Neural cell (in vitro differentiated cells): ENCODE results near the gene DND1.
"Not testable (repeated sequence)": the region's sequence is repeated elsewhere in the genome, so short reads cannot be mapped to it uniquely, and the experiment has no call there.

ENCODE experiments used
- EP300 ChIP-seq: fragments of 450-650 bp; conservative IDR thresholded peaks from 2 replicates; pipeline ENCODE4 v1.6.1; 2014; ENCODE audit warnings: antibody characterized with exemption, mild to moderate bottlenecking, moderate library complexity; ENCODE audit not compliant: poor library complexity, severe bottlenecking
- POLR2AphosphoS5 ChIP-seq: IDR thresholded peaks from 2 replicates; pipeline ENCODE4 v1.6.1; 2012
- RAD21 ChIP-seq: fragments of 450-650 bp; conservative IDR thresholded peaks from 2 replicates; pipeline ENCODE4 v1.6.1; 2014; ENCODE audit warnings: antibody characterized with exemption, mild to moderate bottlenecking, moderate library complexity
- REST ChIP-seq: IDR thresholded peaks from 2 replicates; pipeline ENCODE4 v1.6.1; 2012; ENCODE audit warnings: borderline replicate concordance
- TF ChIP-seq, protein P1 (sequence below): fragments of 450-650 bp; IDR thresholded peaks from 2 replicates; pipeline ENCODE4 v1.5.1; 2014; ENCODE audit warnings: antibody characterized with exemption, mild to moderate bottlenecking, moderate library complexity; ENCODE audit not compliant: poor library complexity, severe bottlenecking

GRCh38 chr5:140720738-140721137, 47.4 kb upstream of the DND1 start:
- TF ChIP-seq, protein P1, sequence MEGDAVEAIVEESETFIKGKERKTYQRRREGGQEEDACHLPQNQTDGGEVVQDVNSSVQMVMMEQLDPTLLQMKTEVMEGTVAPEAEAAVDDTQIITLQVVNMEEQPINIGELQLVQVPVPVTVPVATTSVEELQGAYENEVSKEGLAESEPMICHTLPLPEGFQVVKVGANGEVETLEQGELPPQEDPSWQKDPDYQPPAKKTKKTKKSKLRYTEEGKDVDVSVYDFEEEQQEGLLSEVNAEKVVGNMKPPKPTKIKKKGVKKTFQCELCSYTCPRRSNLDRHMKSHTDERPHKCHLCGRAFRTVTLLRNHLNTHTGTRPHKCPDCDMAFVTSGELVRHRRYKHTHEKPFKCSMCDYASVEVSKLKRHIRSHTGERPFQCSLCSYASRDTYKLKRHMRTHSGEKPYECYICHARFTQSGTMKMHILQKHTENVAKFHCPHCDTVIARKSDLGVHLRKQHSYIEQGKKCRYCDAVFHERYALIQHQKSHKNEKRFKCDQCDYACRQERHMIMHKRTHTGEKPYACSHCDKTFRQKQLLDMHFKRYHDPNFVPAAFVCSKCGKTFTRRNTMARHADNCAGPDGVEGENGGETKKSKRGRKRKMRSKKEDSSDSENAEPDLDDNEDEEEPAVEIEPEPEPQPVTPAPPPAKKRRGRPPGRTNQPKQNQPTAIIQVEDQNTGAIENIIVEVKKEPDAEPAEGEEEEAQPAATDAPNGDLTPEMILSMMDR = not testable (repeated sequence)
- TF ChIP-seq REST, POLR2AphosphoS5, RAD21, EP300: not testable (repeated sequence)
